Endothelial cell of umbilical vein (primary cell): ENCODE results near the gene NFATC2. TPM values are rescaled to one million over a fixed set of nuclear protein-coding genes. Genes with fewer than 3 reads are reported as not detected.

Experiments
- BruUV-seq: library from RNA; stranded (reverse); fragments of 400-500 nt; replicated peaks from 2 replicates; lab custom pipeline; 2021; lab: Mats Ljungman, UMichigan
- CTCF ChIA-PET: fragments of 300-600, 350-600 bp; sonication (Branson Sonifier 250); formaldehyde crosslinking; loops from one replicate; lab custom pipeline; 2021; ENCODE audit warnings: antibody characterized with exemption, inconsistent platforms; lab: Charles Lee
- POLR2A ChIA-PET: fragments of 300-600, 350-600 bp; sonication (Branson Sonifier 250); formaldehyde crosslinking; loops from one replicate; lab custom pipeline; 2021; ENCODE audit warnings: antibody characterized with exemption, inconsistent platforms; lab: Charles Lee
- DNase-seq: peaks from one replicate; pipeline ENCODE4 v3.0.0-alpha.2; 2011; ENCODE audit warnings: low read depth, low spot score
- FAIRE-seq: peaks from 2 replicates; lab custom pipeline; 2011; peaks lifted over from hg19 to GRCh38; lab: Jason Lieb, UNC
- H2AFZ ChIP-seq: 2 replicates; pipeline ENCODE4 v1.6.0; 2012; ENCODE audit warnings: low read depth, low read length, control low read depth, inconsistent platforms
- H3K27ac ChIP-seq: 2 replicates; pipeline ENCODE4 v1.5.1; 2011; ENCODE audit warnings: low read depth, mild to moderate bottlenecking, control low read depth, low read length, moderate library complexity; ENCODE audit not compliant: insufficient read depth
- H3K27me3 ChIP-seq, 2 experiments: 2 replicates each; pipeline versions ENCODE4 v1.6.0 to v1.6.1; 2011; ENCODE audit warnings: low read length in 2 of 2, mixed read lengths in 1 of 2; ENCODE audit not compliant: control insufficient read depth in 2 of 2, insufficient read depth in 2 of 2
- H3K36me3 ChIP-seq, 2 experiments: 2 replicates in 1 of 2; 3 replicates in 1 of 2; pipeline ENCODE4 v1.5.1; 2011; ENCODE audit warnings: low read length in 2 of 2, mild to moderate bottlenecking in 1 of 2, moderate library complexity in 1 of 2; ENCODE audit not compliant: control insufficient read depth in 2 of 2, insufficient read depth in 2 of 2; ENCODE audit errors: extremely low read depth in 1 of 2
- H3K4me1 ChIP-seq: 3 replicates; pipeline ENCODE4 v1.5.1; 2011; ENCODE audit warnings: mild to moderate bottlenecking, low read length; ENCODE audit not compliant: control insufficient read depth, insufficient read depth; ENCODE audit errors: extremely low read depth
- H3K4me2 ChIP-seq: 2 replicates; pipeline ENCODE4 v1.6.1; 2011; ENCODE audit warnings: low read length, control low read depth, mixed read lengths; ENCODE audit not compliant: insufficient read depth
- H3K4me3 ChIP-seq, 3 experiments: fragments of 200-600 bp in 1 of 3; sonication (generic), shearing (Covaris generic) in 1 of 3; replicated peaks in 1 of 3; 2 replicates each; pipeline ENCODE4 v1.5.1; 2011 to 2016; ENCODE audit warnings: control low read depth in 3 of 3, low read length in 3 of 3, mild to moderate bottlenecking in 2 of 3, inconsistent platforms in 1 of 3, low read depth in 1 of 3, moderate library complexity in 1 of 3; ENCODE audit not compliant: insufficient read depth in 1 of 3
- H3K79me2 ChIP-seq: 2 replicates; pipeline ENCODE4 v1.6.0; 2012; ENCODE audit warnings: low read length, inconsistent platforms; ENCODE audit not compliant: control insufficient read depth, insufficient read depth
- H3K9ac ChIP-seq: replicated peaks from 2 replicates; pipeline ENCODE3; 2011; ENCODE audit warnings: low read length, control low read depth; ENCODE audit not compliant: insufficient read depth; ENCODE audit errors: extremely low read depth
- H3K9me1 ChIP-seq: replicated peaks from 3 replicates; pipeline ENCODE4 v1.6.0; 2011; ENCODE audit warnings: mild to moderate bottlenecking, low read length; ENCODE audit not compliant: control insufficient read depth, insufficient read depth; ENCODE audit errors: extremely low read depth
- H3K9me3 ChIP-seq: replicated peaks from 2 replicates; pipeline ENCODE4 v1.5.1; 2012; ENCODE audit warnings: low read length, inconsistent platforms; ENCODE audit not compliant: control insufficient read depth, insufficient read depth
- H4K20me1 ChIP-seq: replicated peaks from 2 replicates; pipeline ENCODE3; 2011; ENCODE audit warnings: mild to moderate bottlenecking, low read length; ENCODE audit not compliant: control insufficient read depth, insufficient read depth; ENCODE audit errors: extremely low read depth
- EZH2 ChIP-seq: IDR thresholded peaks from 2 replicates; pipeline ENCODE4 v1.6.1; 2012; ENCODE audit warnings: borderline replicate concordance, low read depth, mild to moderate bottlenecking, moderate library complexity, low read length, inconsistent platforms; ENCODE audit not compliant: severe bottlenecking
- FOS ChIP-seq: IDR thresholded peaks from 2 replicates; pipeline ENCODE4 v1.6.1; 2011; ENCODE audit warnings: mild to moderate bottlenecking, low read length, moderate library complexity, borderline replicate concordance; ENCODE audit not compliant: insufficient read depth
- GATA2 ChIP-seq: IDR thresholded peaks from 2 replicates; pipeline ENCODE4 v1.7.0; 2011; ENCODE audit warnings: low read depth, mild to moderate bottlenecking, moderate library complexity, mixed read lengths, low read length; ENCODE audit not compliant: insufficient read length, insufficient read depth
- JUN ChIP-seq: IDR thresholded peaks from 2 replicates; pipeline ENCODE4 v1.6.1; 2011; ENCODE audit warnings: borderline replicate concordance, low read depth; ENCODE audit not compliant: insufficient read length, insufficient read depth
- MAX ChIP-seq: IDR thresholded peaks from 2 replicates; pipeline ENCODE4 v1.6.1; 2011; ENCODE audit not compliant: insufficient read depth, insufficient read length
- MYC ChIP-seq: IDR thresholded peaks from one replicate; pipeline ENCODE4 v1.6.1; 2011; ENCODE audit warnings: mild to moderate bottlenecking, low read depth, low read length
- POLR2A ChIP-seq: IDR thresholded peaks from 2 replicates; pipeline ENCODE4 v1.6.1; 2012; ENCODE audit warnings: low read depth, mild to moderate bottlenecking, control low read depth, low read length
- POLR2AphosphoS5 ChIP-seq: IDR thresholded peaks from 2 replicates; pipeline ENCODE4 v1.6.1; 2012; ENCODE audit warnings: low read depth, mild to moderate bottlenecking, control low read depth, low read length, moderate library complexity; ENCODE audit not compliant: insufficient read depth
- dilution Hi-C: fragments of 300-500 bp; cut with MboI; formaldehyde crosslinking; loops from one replicate; pipeline ENCODE4 v1.15.0; 2019; ENCODE audit warnings: low sequenced_read_pairs; ENCODE audit not compliant: extremely low pct_ligation_motif_present
- intact Hi-C: fragments of 100-400 bp; cut with micrococcal nuclease; formaldehyde crosslinking; loops from one replicate; pipeline ENCODE4 v1.10.0; 2022
- polyA plus RNA-seq, 4 experiments: library from polyadenylated mRNA; depleted of rRNA in 3 of 4; stranded (reverse) in 3 of 4; unstranded in 1 of 4; fragments of >200 nt; gene quantifications; 2 replicates each; pipeline versions ENCODE4 v1.2.1 to v1.2.3, GENCODE V29; 2011 to 2012; ENCODE audit warnings: missing spikeins in 1 of 4
- total RNA-seq: library from RNA; stranded (reverse); gene quantifications from 2 replicates; pipeline ENCODE4 v1.2.3, GENCODE V29; 2021
- TF ChIP-seq, protein P1 (sequence below), 2 donors: IDR thresholded peaks; 1 replicate in 1 of 2; 2 replicates in 1 of 2; pipeline ENCODE4 v1.5.1; 2011; ENCODE audit warnings: low read length in 2 of 2, mild to moderate bottlenecking in 2 of 2, moderate library complexity in 2 of 2, control low read depth in 1 of 2, inconsistent platforms in 1 of 2, low read depth in 1 of 2; ENCODE audit not compliant: insufficient read depth in 1 of 2; ENCODE audit errors: extremely low read depth in 1 of 2

The NFATC2 gene
- total and polyA plus RNA-seq, 2 donors (not counting 3 experiments of a cell fraction or from before 2014, with no cell fraction given) = 3.1 to 13.0 TPM

DNA sequence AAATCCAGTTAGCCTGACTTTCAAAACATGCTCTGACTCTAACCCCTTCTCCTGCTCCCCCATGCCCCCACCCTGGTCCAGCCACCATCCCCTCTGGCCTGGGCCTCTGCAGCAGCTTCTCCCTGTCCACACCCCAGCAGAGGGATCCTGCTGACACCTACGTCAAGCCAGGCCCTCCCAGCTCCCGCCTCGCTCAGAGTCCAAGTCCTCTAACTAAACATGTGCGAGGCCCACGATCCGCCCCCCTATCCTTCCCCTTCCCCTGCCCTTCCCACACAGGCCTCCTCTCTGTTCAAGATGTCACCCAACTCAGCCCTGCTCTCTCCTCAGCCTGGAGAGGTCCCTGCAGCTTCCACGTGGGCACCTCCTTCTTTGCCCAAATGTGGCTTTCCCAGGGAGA, 33.7 kb downstream of the NFATC2 start:
- H3K4me3 ChIP-seq = no peak overlapping the region
- dilution Hi-C loops = no loop called here
- no peaks in the 10 kb centered on the region for H4K20me1 ChIP-seq
- ChIA-PET CTCF (interaction anchor here (1.0 to 1.4 kb wide), 2 partner anchors 9 to 86 kb away, joined by 3 read pairs; no protein-coding TSS in a partner anchor), POLR2A (no interaction called here)
- H3K27me3 ChIP-seq = no peaks in the 10 kb centered on the region
- H3K9me1 ChIP-seq = no peaks in the 10 kb centered on the region
- H3K79me2 ChIP-seq = no peaks in the 10 kb centered on the region
- TF ChIP-seq FOS (no peak), JUN (no peak), GATA2 (no peak), POLR2A (no peak)
- TF ChIP-seq, protein P1, sequence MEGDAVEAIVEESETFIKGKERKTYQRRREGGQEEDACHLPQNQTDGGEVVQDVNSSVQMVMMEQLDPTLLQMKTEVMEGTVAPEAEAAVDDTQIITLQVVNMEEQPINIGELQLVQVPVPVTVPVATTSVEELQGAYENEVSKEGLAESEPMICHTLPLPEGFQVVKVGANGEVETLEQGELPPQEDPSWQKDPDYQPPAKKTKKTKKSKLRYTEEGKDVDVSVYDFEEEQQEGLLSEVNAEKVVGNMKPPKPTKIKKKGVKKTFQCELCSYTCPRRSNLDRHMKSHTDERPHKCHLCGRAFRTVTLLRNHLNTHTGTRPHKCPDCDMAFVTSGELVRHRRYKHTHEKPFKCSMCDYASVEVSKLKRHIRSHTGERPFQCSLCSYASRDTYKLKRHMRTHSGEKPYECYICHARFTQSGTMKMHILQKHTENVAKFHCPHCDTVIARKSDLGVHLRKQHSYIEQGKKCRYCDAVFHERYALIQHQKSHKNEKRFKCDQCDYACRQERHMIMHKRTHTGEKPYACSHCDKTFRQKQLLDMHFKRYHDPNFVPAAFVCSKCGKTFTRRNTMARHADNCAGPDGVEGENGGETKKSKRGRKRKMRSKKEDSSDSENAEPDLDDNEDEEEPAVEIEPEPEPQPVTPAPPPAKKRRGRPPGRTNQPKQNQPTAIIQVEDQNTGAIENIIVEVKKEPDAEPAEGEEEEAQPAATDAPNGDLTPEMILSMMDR (IDR thresholded peaks at IDR 0.05; ENCODE audit: extremely low read depth in 1 of 2, insufficient read depth in 1 of 2, low read depth in 1 of 2, low read length in 2 of 2) = no peak
- H3K4me1 ChIP-seq = no peaks in the 10 kb centered on the region
- no peak overlapping the region for H3K4me2 ChIP-seq
- H2AFZ ChIP-seq = no peak overlapping the region
- intact Hi-C loops = no loop called here
- FAIRE-seq = no peak
- no TSS peak for BruUV-seq
- H3K27ac ChIP-seq = no peak overlapping the region
- H3K36me3 ChIP-seq = peaks cover 0 to 4% of the 10 kb centered on the region in 2 experiments
- no peaks in the 10 kb centered on the region for H3K9me3 ChIP-seq
- no peak for DNase-seq
- H3K9ac ChIP-seq = no peak overlapping the region

GRCh38 chr20:51508158-51508557, 34.4 kb downstream of the NFATC2 start:
- Histone ChIP-seq H3K79me2 (no peaks in the 10 kb centered on the region), H3K9me1 (no peaks in the 10 kb centered on the region), H3K4me3 (no peak overlapping the region), H3K4me2 (no peak overlapping the region), H3K36me3 (peaks cover 0 to 4% of the 10 kb centered on the region in 2 experiments), H3K9me3 (no peaks in the 10 kb centered on the region), H4K20me1 (no peaks in the 10 kb centered on the region), H2AFZ (no peak overlapping the region), H3K27me3 (no peaks in the 10 kb centered on the region), H3K4me1 (no peaks in the 10 kb centered on the region), H3K27ac (no peak overlapping the region), H3K9ac (no peak overlapping the region)
- dilution Hi-C loops (no loop called here), intact Hi-C loops (no loop called here)
- FAIRE-seq (no peak), DNase-seq (no peak)
- TF ChIP-seq MYC (no peak), GATA2 (no peak), POLR2A (no peak), FOS (no peak), JUN (no peak), MAX (no peak), POLR2AphosphoS5 (no peak), EZH2 (no peak)
- TF ChIP-seq, protein P1 (IDR thresholded peaks at IDR 0.05; ENCODE audit: extremely low read depth in 1 of 2, insufficient read depth in 1 of 2, low read depth in 1 of 2, low read length in 2 of 2) = no peak
- POLR2A ChIA-PET = no interaction called here
- no TSS peak for BruUV-seq
- CTCF ChIA-PET = interaction anchor here (1.4 to 1.5 kb wide), 3 partner anchors 8 to 87 kb away, joined by 3 to 7 read pairs (median 3); no protein-coding TSS in a partner anchor
